GM12878 (cell line): Measurements from ENCODE around the gene AFAP1.

ENCODE experiments used
- BHLHE40 ChIP-seq, 2 experiments: fragments of 450-650 bp in 1 of 2; IDR thresholded peaks; 2 replicates each; pipeline ENCODE4 v1.6.1; 2011 to 2017; ENCODE audit warnings: low read depth in 2 of 2, borderline replicate concordance in 1 of 2, improper control_type of control experiment in 1 of 2, low read length in 1 of 2, mild to moderate bottlenecking in 1 of 2
- CREB1 ChIP-seq: IDR thresholded peaks from 2 replicates; pipeline ENCODE4 v1.6.1; 2012; ENCODE audit warnings: low read depth, mild to moderate bottlenecking, inconsistent platforms
- RFX5 ChIP-seq: IDR thresholded peaks from 2 replicates; pipeline ENCODE4 v1.6.1; 2011; ENCODE audit warnings: low read depth, low read length, improper control_type of control experiment
- STAT1 ChIP-seq: fragments of 450-650 bp; conservative IDR thresholded peaks from 2 replicates; pipeline ENCODE4 v1.6.1; 2014; ENCODE audit warnings: antibody characterized with exemption, mild to moderate bottlenecking
- TCF12 ChIP-seq: IDR thresholded peaks from 2 replicates; pipeline ENCODE4 v1.6.1; 2011; ENCODE audit warnings: low read depth, mild to moderate bottlenecking, low read length
- TCF3 ChIP-seq: IDR thresholded peaks from 2 replicates; pipeline ENCODE4 v1.6.1; 2012; ENCODE audit warnings: low read depth, mild to moderate bottlenecking, low read length, borderline replicate concordance; ENCODE audit not compliant: insufficient read depth

- no peak for TF ChIP-seq STAT1
- no peak for TF ChIP-seq TCF3
- TF ChIP-seq CREB1, result no peak
- TF ChIP-seq TCF12, result no peak
- TF ChIP-seq RFX5, result no peak
- no peak for TF ChIP-seq BHLHE40 (IDR thresholded peaks at IDR 0.05; ENCODE audit: borderline replicate concordance in 1 of 2, low read depth in 2 of 2, low read length in 1 of 2)
These were observed 200.4 kb downstream of the AFAP1 start for GRCh38 chr4:7739077-7739917.
